Suprapubic skin (tissue), 4 donors: ENCODE results near the gene ODAD3. TPM values are rescaled to one million over a fixed set of nuclear protein-coding genes. Genes with fewer than 3 reads are reported as not detected.
"Not testable (repeated sequence)": the region's sequence is repeated elsewhere in the genome, so short reads cannot be mapped to it uniquely, and the experiment has no call there.

Experiments
- DNase-seq, 2 donors: peaks; one replicate each; pipeline ENCODE4 v3.0.0-alpha.2; 2019; ENCODE audit warnings: low spot score in 2 of 2
- H3K27ac ChIP-seq: fragments of 200-600 bp; sonication (generic); one replicate; pipeline ENCODE4 v1.5.1; 2019
- H3K27me3 ChIP-seq: fragments of 200-600 bp; sonication (generic); one replicate; pipeline ENCODE4 v1.5.1; 2019
- H3K36me3 ChIP-seq: fragments of 200-600 bp; sonication (generic); one replicate; pipeline ENCODE4 v1.5.1; 2019
- H3K4me1 ChIP-seq: fragments of 200-600 bp; sonication (generic); one replicate; pipeline ENCODE4 v1.5.1; 2019
- H3K4me3 ChIP-seq: fragments of 200-600 bp; sonication (generic); one replicate; pipeline ENCODE4 v1.5.1; 2019; ENCODE audit warnings: mild to moderate bottlenecking
- H3K9me3 ChIP-seq: fragments of 200-600 bp; sonication (generic); one replicate; pipeline ENCODE4 v1.5.1; 2019
- CTCF ChIP-seq, 2 donors: fragments of 200-600 bp in 1 of 2; fragments of 450-650 bp in 1 of 2; sonication (generic) in 1 of 2; IDR thresholded peaks; one replicate each; pipeline ENCODE4 v1.5.1; 2016 to 2019; ENCODE audit warnings: antibody characterized with exemption in 2 of 2, mild to moderate bottlenecking in 1 of 2, moderate library complexity in 1 of 2
- EP300 ChIP-seq: sonication (generic); formaldehyde crosslinking; IDR thresholded peaks from one replicate; pipeline ENCODE4 v1.6.1; 2017; ENCODE audit warnings: antibody characterized with exemption
- POLR2A ChIP-seq, 2 donors: fragments of 450-650 bp; IDR thresholded peaks; one replicate each; pipeline ENCODE4 v1.6.1; 2017; ENCODE audit warnings: antibody characterized with exemption in 2 of 2, mild to moderate bottlenecking in 2 of 2, moderate library complexity in 2 of 2
- POLR2AphosphoS5 ChIP-seq, 3 donors: sonication (generic); formaldehyde crosslinking; IDR thresholded peaks; one replicate each; pipeline ENCODE4 v1.6.1; 2017; ENCODE audit warnings: antibody characterized with exemption in 3 of 3
- WGBS: methylation state at CpG from one replicate; pipeline ENCODE4 v1.1.5; 2018; 5-methylcytosine and 5-hydroxymethylcytosine counted together
- total RNA-seq, 4 donors: library from RNA; depleted of rRNA; stranded (reverse); fragments of >200 nt; gene quantifications; one replicate each; pipeline ENCODE4 v1.1.0, GENCODE V29; 2016

ODAD3 gene
- total RNA-seq, 4 donors from 2014 or later, result 0.23 to 1.0 (median 0.48) TPM; not detected in 1

GRCh38 chr19:11475861-11476260 lies 40.9 kb upstream of the ODAD3 start:
- no peaks in the 10 kb centered on the region for H3K36me3 ChIP-seq
- H3K4me1 ChIP-seq, result peaks cover 18% of the 10 kb centered on the region
- H3K27me3 ChIP-seq, result peaks cover 15% of the 10 kb centered on the region
- no peak for TF ChIP-seq EP300
- no peak for TF ChIP-seq POLR2AphosphoS5 (IDR thresholded peaks at IDR 0.05)
- TF ChIP-seq CTCF (IDR thresholded peaks at IDR 0.05), result no peak
- TF ChIP-seq POLR2A (IDR thresholded peaks at IDR 0.05), result no peak
- 75% methylated on average over 8 of the region's 8 CpGs for WGBS
- H3K27ac ChIP-seq, result no peak overlapping the region
- H3K4me3 ChIP-seq, result no peak overlapping the region
- H3K9me3 ChIP-seq, result no peaks in the 10 kb centered on the region
- DNase-seq, result no peak

GRCh38 chr19:11475343-11475742 lies 40.4 kb upstream of the ODAD3 start:
- H3K4me3 ChIP-seq, H3K36me3 ChIP-seq, DNase-seq, H3K9me3 ChIP-seq, H3K27ac ChIP-seq, H3K27me3 ChIP-seq: not testable (repeated sequence)
- WGBS, result 100% methylated on average over 3 of the region's 3 CpGs
- H3K4me1 ChIP-seq, result peaks cover 13% of the 10 kb centered on the region

GRCh38 chr19:11473725-11474124 lies 38.8 kb upstream of the ODAD3 start:
- TF ChIP-seq POLR2AphosphoS5 (IDR thresholded peaks at IDR 0.05), result no peak
- no peak for TF ChIP-seq CTCF (IDR thresholded peaks at IDR 0.05)
- no peak for TF ChIP-seq EP300
- TF ChIP-seq POLR2A (IDR thresholded peaks at IDR 0.05), result no peak
- H3K36me3 ChIP-seq, result no peaks in the 10 kb centered on the region
- no peak overlapping the region for H3K4me3 ChIP-seq
- no peak overlapping the region for H3K27ac ChIP-seq
- H3K4me1 ChIP-seq, result no peaks in the 10 kb centered on the region
- no peaks in the 10 kb centered on the region for H3K9me3 ChIP-seq
- WGBS, result 61% methylated on average over 4 of the region's 4 CpGs
- no peak for DNase-seq
- H3K27me3 ChIP-seq, result no peaks in the 10 kb centered on the region

GRCh38 chr19:11468266-11468845 lies 33.4 kb upstream of the ODAD3 start:
- WGBS, result 34% methylated on average over 8 of the region's 8 CpGs
- not testable (repeated sequence) for DNase-seq, H3K4me3 ChIP-seq

GRCh38 chr19:11465600-11465999 lies 30.7 kb upstream of the ODAD3 start:
- Histone ChIP-seq H3K27ac (no peak overlapping the region), H3K4me3 (no peak overlapping the region), H3K36me3 (no peaks in the 10 kb centered on the region), H3K27me3 (no peaks in the 10 kb centered on the region), H3K9me3 (no peaks in the 10 kb centered on the region), H3K4me1 (peaks cover 4% of the 10 kb centered on the region)
- WGBS, result 57% methylated on average over 1 of the region's 8 CpGs
- TF ChIP-seq POLR2AphosphoS5 (IDR thresholded peaks at IDR 0.05) (no peak), POLR2A (IDR thresholded peaks at IDR 0.05) (no peak), EP300 (no peak), CTCF (IDR thresholded peaks at IDR 0.05) (no peak)
- DNase-seq, result no peak

More at GRCh38 chr19:11468266-11468845, 33.4 kb upstream of the ODAD3 start:
- not testable (repeated sequence) for H3K27ac ChIP-seq, H3K36me3 ChIP-seq, H3K9me3 ChIP-seq, H3K4me1 ChIP-seq, H3K27me3 ChIP-seq

GRCh38 chr19:11464333-11465265 lies 29.7 kb upstream of the ODAD3 start:
- Histone ChIP-seq H3K27me3 (peaks cover 6% of the 10 kb centered on the region), H3K4me3 (no peak overlapping the region), H3K36me3 (no peaks in the 10 kb centered on the region), H3K27ac (no peak overlapping the region), H3K4me1 (peaks cover 4% of the 10 kb centered on the region), H3K9me3 (no peaks in the 10 kb centered on the region)
- 79% methylated on average over 11 of the region's 11 CpGs for WGBS
- no peak for DNase-seq
- no peak for TF ChIP-seq EP300
- no peak for TF ChIP-seq CTCF (IDR thresholded peaks at IDR 0.05)
- no peak for TF ChIP-seq POLR2AphosphoS5 (IDR thresholded peaks at IDR 0.05)
- no peak for TF ChIP-seq POLR2A (IDR thresholded peaks at IDR 0.05)
